Liver (tissue), 9 donors: ENCODE data around the gene ST7. TPM values are rescaled to one million over a fixed set of nuclear protein-coding genes. Genes with fewer than 3 reads are reported as not detected.

ENCODE experiments used
- DNase-seq: peaks from one replicate; pipeline ENCODE4 v3.0.0-alpha.2; 2017; ENCODE audit warnings: low spot score
- H3K27ac ChIP-seq, 2 donors: one replicate each; pipeline ENCODE4 v1.7.0; 2013; ENCODE audit warnings: inconsistent platforms in 2 of 2, low read length in 2 of 2, control low read depth in 1 of 2, low read depth in 1 of 2, mild to moderate bottlenecking in 1 of 2
- H3K27me3 ChIP-seq, 4 donors: one replicate each; pipeline versions ENCODE4 v1.6.1 to v1.7.0; 2013; ENCODE audit warnings: low read length in 3 of 4, inconsistent platforms in 1 of 4, mild to moderate bottlenecking in 1 of 4, moderate library complexity in 1 of 4; ENCODE audit not compliant: control insufficient read depth in 4 of 4, insufficient read depth in 4 of 4
- H3K36me3 ChIP-seq, 4 donors: one replicate each; pipeline versions ENCODE4 v1.6.1 to v1.7.0; 2013; ENCODE audit warnings: low read length in 3 of 4, mild to moderate bottlenecking in 3 of 4, low read depth in 1 of 4, moderate library complexity in 1 of 4; ENCODE audit not compliant: control insufficient read depth in 4 of 4, insufficient read depth in 3 of 4
- H3K4me1 ChIP-seq, 4 donors: one replicate each; pipeline versions ENCODE4 v1.6.1 to v1.7.0; 2013; ENCODE audit warnings: low read length in 3 of 4, mild to moderate bottlenecking in 3 of 4, moderate library complexity in 1 of 4; ENCODE audit not compliant: control insufficient read depth in 4 of 4, insufficient read depth in 4 of 4
- H3K4me3 ChIP-seq, 3 donors: one replicate each; pipeline versions ENCODE4 v1.6.1 to v1.7.0; 2013; ENCODE audit warnings: low read length in 3 of 3, control low read depth in 1 of 3, low read depth in 1 of 3, mild to moderate bottlenecking in 1 of 3
- H3K9ac ChIP-seq, 2 donors: one replicate each; pipeline ENCODE4 v1.7.0; 2013; ENCODE audit warnings: low read length in 2 of 2, mild to moderate bottlenecking in 2 of 2, moderate library complexity in 2 of 2, control low read depth in 1 of 2, low read depth in 1 of 2
- H3K9me3 ChIP-seq, 4 donors: one replicate each; pipeline versions ENCODE4 v1.6.1 to v1.7.0; 2013; ENCODE audit warnings: low read length in 3 of 4; ENCODE audit not compliant: control insufficient read depth in 4 of 4
- EGR1 ChIP-seq, 2 donors: IDR thresholded peaks; 2 replicates each; pipeline ENCODE4 v1.6.1; 2016 to 2018; ENCODE audit warnings: antibody characterized with exemption in 2 of 2, low read depth in 2 of 2
- FOXA1 ChIP-seq: IDR thresholded peaks from 2 replicates; pipeline ENCODE4 v1.6.1; 2016; ENCODE audit warnings: antibody characterized with exemption
- FOXA2 ChIP-seq: IDR thresholded peaks from 2 replicates; pipeline ENCODE4 v1.6.1; 2016; ENCODE audit warnings: antibody characterized with exemption
- GABPA ChIP-seq, 2 donors: IDR thresholded peaks in 1 of 2; conservative IDR thresholded peaks in 1 of 2; 2 replicates each; pipeline ENCODE4 v1.6.1; 2016; ENCODE audit warnings: antibody characterized with exemption in 2 of 2, mild to moderate bottlenecking in 1 of 2, moderate library complexity in 1 of 2
- HNF4A ChIP-seq, 2 donors: conservative IDR thresholded peaks; 2 replicates each; pipeline ENCODE4 v1.6.1; 2016; ENCODE audit warnings: antibody characterized with exemption in 2 of 2, mild to moderate bottlenecking in 2 of 2
- HNF4G ChIP-seq: IDR thresholded peaks from 2 replicates; pipeline ENCODE4 v1.6.1; 2016; ENCODE audit warnings: antibody characterized with exemption
- JUND ChIP-seq, 2 donors: IDR thresholded peaks; 2 replicates each; pipeline ENCODE4 v1.6.1; 2016; ENCODE audit warnings: antibody characterized with exemption in 2 of 2
- NR2F2 ChIP-seq: IDR thresholded peaks from 2 replicates; pipeline ENCODE4 v1.6.1; 2016; ENCODE audit warnings: antibody characterized with exemption
- RAD21 ChIP-seq, 2 donors: IDR thresholded peaks; 2 replicates each; pipeline ENCODE4 v1.6.1; 2016; ENCODE audit warnings: antibody characterized with exemption in 2 of 2, mild to moderate bottlenecking in 2 of 2
- SP1 ChIP-seq: IDR thresholded peaks from 2 replicates; pipeline ENCODE4 v1.6.1; 2018; ENCODE audit warnings: antibody characterized with exemption, mild to moderate bottlenecking
- TAF1 ChIP-seq: conservative IDR thresholded peaks from 2 replicates; pipeline ENCODE4 v1.6.1; 2016; ENCODE audit warnings: antibody characterized with exemption, mild to moderate bottlenecking
- YY1 ChIP-seq: IDR thresholded peaks from 2 replicates; pipeline ENCODE4 v1.6.1; 2016; ENCODE audit warnings: antibody characterized with exemption, mild to moderate bottlenecking
- WGBS: extraction: QIAGEN DNeasy Blood & Tissue Kit; methylation state at CpG from one replicate; pipeline ENCODE4 v1.1.7; 2013; 5-methylcytosine and 5-hydroxymethylcytosine counted together
- polyA plus RNA-seq, 2 donors: library from polyadenylated mRNA; stranded (reverse) in 1 of 2; unstranded in 1 of 2; fragments of 200-250 nt in 1 of 2; fragments of >200 nt in 1 of 2; fragmentation: Nextera tagmentation in 1 of 2; extraction: Ambion mirVana in 1 of 2; gene quantifications; one replicate each; pipeline versions ENCODE4 v1.2.1 to v1.2.3, GENCODE V29; 2013 to 2015
- total RNA-seq, 2 donors: library from RNA; depleted of rRNA; stranded (reverse); fragments of >200 nt; gene quantifications; one replicate each; pipeline ENCODE4 v1.2.3, GENCODE V29; 2014
- TF ChIP-seq, protein P1 (sequence below): IDR thresholded peaks from 2 replicates; pipeline ENCODE4 v1.6.1; 2016; ENCODE audit warnings: antibody characterized with exemption
- TF ChIP-seq, protein P2 (sequence below): IDR thresholded peaks from 2 replicates; pipeline ENCODE4 v1.6.1; 2016; ENCODE audit warnings: antibody characterized with exemption
- TF ChIP-seq, protein P3 (sequence below): fragments of 150-350 bp; IDR thresholded peaks from 2 replicates; pipeline ENCODE4 v1.5.1; 2017; ENCODE audit warnings: improper control_type of control experiment, low read depth, low read length; ENCODE audit not compliant: missing input control
- TF ChIP-seq, protein P4 (sequence below): IDR thresholded peaks from 2 replicates; pipeline ENCODE4 v1.6.1; 2016; ENCODE audit warnings: antibody characterized with exemption, mild to moderate bottlenecking
- TF ChIP-seq, protein P5 (sequence below): IDR thresholded peaks from 2 replicates; pipeline ENCODE4 v1.6.1; 2016; ENCODE audit warnings: antibody characterized with exemption
- donor health status: healthy.
- donor health status: healthy.
- donor health status: healthy.
- donor health status: healthy.
- donor health status: healthy.

ST7 gene
- total and polyA plus RNA-seq, 4 donors: 13.5 to 30.7 (median 22.6) TPM

DNA sequence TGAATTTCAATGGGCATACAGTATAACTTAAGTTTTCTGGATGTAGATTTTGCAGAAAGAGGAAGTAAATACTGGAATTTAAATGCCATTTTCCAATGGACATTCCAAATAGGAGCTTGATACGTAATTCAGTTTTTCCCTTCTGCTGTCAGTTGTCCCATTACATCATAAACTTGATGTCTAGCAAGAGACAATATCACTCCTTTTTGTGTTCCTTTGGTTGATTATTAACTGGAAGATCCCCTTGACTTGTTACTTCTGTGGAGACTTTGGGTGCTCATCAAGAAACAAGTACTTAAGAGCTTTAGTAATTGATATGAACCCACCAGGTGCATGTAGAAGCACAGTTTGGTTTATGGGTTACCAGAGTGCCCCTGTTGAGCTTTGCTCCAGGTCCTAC lies 116.1 kb downstream of the ST7 start:
- peaks cover 3 to 27% (median 9%) of the 10 kb centered on the region in 4 donors for H3K4me1 ChIP-seq

DNA sequence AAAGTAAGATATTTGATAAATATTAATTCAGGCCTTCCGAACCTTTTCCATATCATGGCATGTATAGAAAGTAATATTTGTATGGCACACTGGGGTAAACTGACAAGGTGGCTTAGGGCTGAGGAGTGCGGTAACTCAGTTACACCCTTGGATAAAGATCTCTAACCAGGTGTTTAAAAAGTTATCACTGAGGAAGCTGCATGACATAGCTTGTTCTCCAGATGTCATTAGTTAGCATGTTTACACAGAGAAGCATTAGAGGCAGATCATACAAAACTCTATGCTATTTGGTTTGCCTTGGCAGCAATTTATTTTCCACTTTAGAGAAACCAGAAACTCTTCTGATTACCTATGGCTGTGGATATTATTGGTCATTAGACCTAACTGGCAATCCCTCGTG lies 118.2 kb downstream of the ST7 start:
- Histone ChIP-seq H3K36me3 (no peaks in the 10 kb centered on the region), H3K9me3 (no peaks in the 10 kb centered on the region), H3K27me3 (no peaks in the 10 kb centered on the region), H3K9ac (no peak overlapping the region), H3K4me3 (no peak overlapping the region), H3K27ac (no peak overlapping the region), H3K4me1 (peaks cover 5 to 40% (median 18%) of the 10 kb centered on the region in 4 donors)
- WGBS: 94% methylated on average over 3 of the region's 3 CpGs
- no peak for DNase-seq
- no peak for TF ChIP-seq RAD21 (IDR thresholded peaks at IDR 0.05)
- TF ChIP-seq, protein P1, sequence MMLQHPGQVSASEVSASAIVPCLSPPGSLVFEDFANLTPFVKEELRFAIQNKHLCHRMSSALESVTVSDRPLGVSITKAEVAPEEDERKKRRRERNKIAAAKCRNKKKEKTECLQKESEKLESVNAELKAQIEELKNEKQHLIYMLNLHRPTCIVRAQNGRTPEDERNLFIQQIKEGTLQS: no peak
- no peak for TF ChIP-seq HNF4A (conservative IDR thresholded peaks at IDR 0.05)
- no peak for TF ChIP-seq SP1
- TF ChIP-seq, protein P2, sequence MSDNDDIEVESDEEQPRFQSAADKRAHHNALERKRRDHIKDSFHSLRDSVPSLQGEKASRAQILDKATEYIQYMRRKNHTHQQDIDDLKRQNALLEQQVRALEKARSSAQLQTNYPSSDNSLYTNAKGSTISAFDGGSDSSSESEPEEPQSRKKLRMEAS: no peak
- TF ChIP-seq TAF1: no peak
- no peak for TF ChIP-seq FOXA2
- TF ChIP-seq, protein P3, sequence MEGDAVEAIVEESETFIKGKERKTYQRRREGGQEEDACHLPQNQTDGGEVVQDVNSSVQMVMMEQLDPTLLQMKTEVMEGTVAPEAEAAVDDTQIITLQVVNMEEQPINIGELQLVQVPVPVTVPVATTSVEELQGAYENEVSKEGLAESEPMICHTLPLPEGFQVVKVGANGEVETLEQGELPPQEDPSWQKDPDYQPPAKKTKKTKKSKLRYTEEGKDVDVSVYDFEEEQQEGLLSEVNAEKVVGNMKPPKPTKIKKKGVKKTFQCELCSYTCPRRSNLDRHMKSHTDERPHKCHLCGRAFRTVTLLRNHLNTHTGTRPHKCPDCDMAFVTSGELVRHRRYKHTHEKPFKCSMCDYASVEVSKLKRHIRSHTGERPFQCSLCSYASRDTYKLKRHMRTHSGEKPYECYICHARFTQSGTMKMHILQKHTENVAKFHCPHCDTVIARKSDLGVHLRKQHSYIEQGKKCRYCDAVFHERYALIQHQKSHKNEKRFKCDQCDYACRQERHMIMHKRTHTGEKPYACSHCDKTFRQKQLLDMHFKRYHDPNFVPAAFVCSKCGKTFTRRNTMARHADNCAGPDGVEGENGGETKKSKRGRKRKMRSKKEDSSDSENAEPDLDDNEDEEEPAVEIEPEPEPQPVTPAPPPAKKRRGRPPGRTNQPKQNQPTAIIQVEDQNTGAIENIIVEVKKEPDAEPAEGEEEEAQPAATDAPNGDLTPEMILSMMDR: no peak
- TF ChIP-seq JUND (IDR thresholded peaks at IDR 0.05): no peak

More for the DNA sequence above, 116.1 kb downstream of the ST7 start:
- no peak overlapping the region for H3K9ac ChIP-seq
- no peak for DNase-seq
- H3K36me3 ChIP-seq: no peaks in the 10 kb centered on the region
- no peaks in the 10 kb centered on the region for H3K27me3 ChIP-seq
- WGBS: 85% methylated on average over 1 of the region's 1 CpG
- no peaks in the 10 kb centered on the region for H3K9me3 ChIP-seq
- TF ChIP-seq RAD21 (IDR thresholded peaks at IDR 0.05): no peak
- no peak for TF ChIP-seq GABPA (IDR thresholded peaks at IDR 0.05 in 1 of 2, conservative IDR thresholded peaks at IDR 0.05 in 1 of 2)
- TF ChIP-seq SP1: no peak
- no peak for TF ChIP-seq NR2F2
- no peak for TF ChIP-seq TAF1
- TF ChIP-seq EGR1 (IDR thresholded peaks at IDR 0.05; ENCODE audit: low read depth in 2 of 2): no peak
- TF ChIP-seq FOXA1: no peak
- TF ChIP-seq, protein P3: no peak
- TF ChIP-seq, protein P4, sequence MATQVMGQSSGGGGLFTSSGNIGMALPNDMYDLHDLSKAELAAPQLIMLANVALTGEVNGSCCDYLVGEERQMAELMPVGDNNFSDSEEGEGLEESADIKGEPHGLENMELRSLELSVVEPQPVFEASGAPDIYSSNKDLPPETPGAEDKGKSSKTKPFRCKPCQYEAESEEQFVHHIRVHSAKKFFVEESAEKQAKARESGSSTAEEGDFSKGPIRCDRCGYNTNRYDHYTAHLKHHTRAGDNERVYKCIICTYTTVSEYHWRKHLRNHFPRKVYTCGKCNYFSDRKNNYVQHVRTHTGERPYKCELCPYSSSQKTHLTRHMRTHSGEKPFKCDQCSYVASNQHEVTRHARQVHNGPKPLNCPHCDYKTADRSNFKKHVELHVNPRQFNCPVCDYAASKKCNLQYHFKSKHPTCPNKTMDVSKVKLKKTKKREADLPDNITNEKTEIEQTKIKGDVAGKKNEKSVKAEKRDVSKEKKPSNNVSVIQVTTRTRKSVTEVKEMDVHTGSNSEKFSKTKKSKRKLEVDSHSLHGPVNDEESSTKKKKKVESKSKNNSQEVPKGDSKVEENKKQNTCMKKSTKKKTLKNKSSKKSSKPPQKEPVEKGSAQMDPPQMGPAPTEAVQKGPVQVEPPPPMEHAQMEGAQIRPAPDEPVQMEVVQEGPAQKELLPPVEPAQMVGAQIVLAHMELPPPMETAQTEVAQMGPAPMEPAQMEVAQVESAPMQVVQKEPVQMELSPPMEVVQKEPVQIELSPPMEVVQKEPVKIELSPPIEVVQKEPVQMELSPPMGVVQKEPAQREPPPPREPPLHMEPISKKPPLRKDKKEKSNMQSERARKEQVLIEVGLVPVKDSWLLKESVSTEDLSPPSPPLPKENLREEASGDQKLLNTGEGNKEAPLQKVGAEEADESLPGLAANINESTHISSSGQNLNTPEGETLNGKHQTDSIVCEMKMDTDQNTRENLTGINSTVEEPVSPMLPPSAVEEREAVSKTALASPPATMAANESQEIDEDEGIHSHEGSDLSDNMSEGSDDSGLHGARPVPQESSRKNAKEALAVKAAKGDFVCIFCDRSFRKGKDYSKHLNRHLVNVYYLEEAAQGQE: no peak
- TF ChIP-seq, protein P1: no peak
- TF ChIP-seq HNF4A (conservative IDR thresholded peaks at IDR 0.05): no peak
- TF ChIP-seq, protein P5, sequence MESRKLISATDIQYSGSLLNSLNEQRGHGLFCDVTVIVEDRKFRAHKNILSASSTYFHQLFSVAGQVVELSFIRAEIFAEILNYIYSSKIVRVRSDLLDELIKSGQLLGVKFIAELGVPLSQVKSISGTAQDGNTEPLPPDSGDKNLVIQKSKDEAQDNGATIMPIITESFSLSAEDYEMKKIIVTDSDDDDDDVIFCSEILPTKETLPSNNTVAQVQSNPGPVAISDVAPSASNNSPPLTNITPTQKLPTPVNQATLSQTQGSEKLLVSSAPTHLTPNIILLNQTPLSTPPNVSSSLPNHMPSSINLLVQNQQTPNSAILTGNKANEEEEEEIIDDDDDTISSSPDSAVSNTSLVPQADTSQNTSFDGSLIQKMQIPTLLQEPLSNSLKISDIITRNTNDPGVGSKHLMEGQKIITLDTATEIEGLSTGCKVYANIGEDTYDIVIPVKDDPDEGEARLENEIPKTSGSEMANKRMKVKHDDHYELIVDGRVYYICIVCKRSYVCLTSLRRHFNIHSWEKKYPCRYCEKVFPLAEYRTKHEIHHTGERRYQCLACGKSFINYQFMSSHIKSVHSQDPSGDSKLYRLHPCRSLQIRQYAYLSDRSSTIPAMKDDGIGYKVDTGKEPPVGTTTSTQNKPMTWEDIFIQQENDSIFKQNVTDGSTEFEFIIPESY: no peak
- TF ChIP-seq YY1: no peak
- TF ChIP-seq HNF4G: no peak
- no peak overlapping the region for H3K27ac ChIP-seq
- no peak overlapping the region for H3K4me3 ChIP-seq
